C4-2B (cell line): Measurements from ENCODE around the gene ALDH3A1.

Experiments used
- ZFX ChIP-seq: fragments of 450-650 bp; IDR thresholded peaks from 2 replicates; pipeline ENCODE4 v1.6.1; 2017
- TF ChIP-seq, protein P1 (sequence below): fragments of 450-650 bp; conservative IDR thresholded peaks from 2 replicates; pipeline ENCODE4 v1.5.1; 2017; ENCODE audit warnings: mild to moderate bottlenecking

DNA sequence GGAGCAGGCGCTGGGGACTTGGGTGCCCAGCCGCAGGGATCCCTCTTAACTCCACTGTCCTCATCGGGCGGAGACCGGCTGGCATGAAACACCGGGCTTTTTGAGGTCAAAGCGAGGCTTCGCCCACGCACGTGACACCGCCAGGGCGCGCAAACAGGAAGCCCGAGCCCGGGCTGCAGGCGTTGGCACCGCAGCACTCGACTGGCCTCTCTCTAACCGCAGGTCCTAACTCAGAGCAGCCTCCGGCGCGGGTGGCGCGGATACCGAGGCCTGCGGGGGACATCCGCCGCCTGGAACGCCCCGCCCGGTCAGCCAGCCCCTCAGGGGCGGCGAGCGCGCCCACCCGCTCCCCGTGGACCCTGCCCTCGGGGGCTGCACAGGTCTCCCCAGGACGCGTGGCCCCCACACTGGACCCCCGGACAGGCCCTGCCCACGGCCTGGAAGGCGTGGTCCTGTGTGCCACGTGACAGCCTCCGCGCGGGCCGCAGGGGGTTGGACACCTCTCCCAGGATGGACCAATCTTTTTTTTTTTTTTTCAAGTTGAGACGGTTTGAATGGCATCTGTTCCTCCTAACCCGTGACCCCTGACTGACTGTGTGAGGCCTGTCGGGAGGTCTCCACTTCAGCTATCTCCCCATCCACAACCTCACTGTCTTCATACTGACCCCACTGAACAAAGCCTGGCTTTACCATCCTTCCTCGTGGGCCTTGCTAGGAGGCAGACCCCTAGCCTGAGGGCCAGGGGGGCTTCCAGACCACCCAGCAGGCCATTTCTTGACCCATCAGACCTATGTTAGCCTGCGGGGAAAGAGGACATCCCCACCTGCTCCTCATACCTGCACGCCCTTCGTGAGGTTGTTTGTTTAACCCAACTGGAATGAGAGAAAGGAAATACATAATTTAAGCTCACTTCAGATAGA lies 23.3 kb downstream of the ALDH3A1 start:
- TF ChIP-seq, protein P1, sequence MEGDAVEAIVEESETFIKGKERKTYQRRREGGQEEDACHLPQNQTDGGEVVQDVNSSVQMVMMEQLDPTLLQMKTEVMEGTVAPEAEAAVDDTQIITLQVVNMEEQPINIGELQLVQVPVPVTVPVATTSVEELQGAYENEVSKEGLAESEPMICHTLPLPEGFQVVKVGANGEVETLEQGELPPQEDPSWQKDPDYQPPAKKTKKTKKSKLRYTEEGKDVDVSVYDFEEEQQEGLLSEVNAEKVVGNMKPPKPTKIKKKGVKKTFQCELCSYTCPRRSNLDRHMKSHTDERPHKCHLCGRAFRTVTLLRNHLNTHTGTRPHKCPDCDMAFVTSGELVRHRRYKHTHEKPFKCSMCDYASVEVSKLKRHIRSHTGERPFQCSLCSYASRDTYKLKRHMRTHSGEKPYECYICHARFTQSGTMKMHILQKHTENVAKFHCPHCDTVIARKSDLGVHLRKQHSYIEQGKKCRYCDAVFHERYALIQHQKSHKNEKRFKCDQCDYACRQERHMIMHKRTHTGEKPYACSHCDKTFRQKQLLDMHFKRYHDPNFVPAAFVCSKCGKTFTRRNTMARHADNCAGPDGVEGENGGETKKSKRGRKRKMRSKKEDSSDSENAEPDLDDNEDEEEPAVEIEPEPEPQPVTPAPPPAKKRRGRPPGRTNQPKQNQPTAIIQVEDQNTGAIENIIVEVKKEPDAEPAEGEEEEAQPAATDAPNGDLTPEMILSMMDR, result no peak
- TF ChIP-seq ZFX, result no peak
